ENCODE data around the gene FBXL14. TPM values are rescaled to one million over a fixed set of nuclear protein-coding genes. Genes with fewer than 3 reads are reported as not detected.

FBXL14 gene
- total and polyA plus RNA-seq, 7 donors, result 2.9 to 13.8 (median 5.2) TPM

DNA sequence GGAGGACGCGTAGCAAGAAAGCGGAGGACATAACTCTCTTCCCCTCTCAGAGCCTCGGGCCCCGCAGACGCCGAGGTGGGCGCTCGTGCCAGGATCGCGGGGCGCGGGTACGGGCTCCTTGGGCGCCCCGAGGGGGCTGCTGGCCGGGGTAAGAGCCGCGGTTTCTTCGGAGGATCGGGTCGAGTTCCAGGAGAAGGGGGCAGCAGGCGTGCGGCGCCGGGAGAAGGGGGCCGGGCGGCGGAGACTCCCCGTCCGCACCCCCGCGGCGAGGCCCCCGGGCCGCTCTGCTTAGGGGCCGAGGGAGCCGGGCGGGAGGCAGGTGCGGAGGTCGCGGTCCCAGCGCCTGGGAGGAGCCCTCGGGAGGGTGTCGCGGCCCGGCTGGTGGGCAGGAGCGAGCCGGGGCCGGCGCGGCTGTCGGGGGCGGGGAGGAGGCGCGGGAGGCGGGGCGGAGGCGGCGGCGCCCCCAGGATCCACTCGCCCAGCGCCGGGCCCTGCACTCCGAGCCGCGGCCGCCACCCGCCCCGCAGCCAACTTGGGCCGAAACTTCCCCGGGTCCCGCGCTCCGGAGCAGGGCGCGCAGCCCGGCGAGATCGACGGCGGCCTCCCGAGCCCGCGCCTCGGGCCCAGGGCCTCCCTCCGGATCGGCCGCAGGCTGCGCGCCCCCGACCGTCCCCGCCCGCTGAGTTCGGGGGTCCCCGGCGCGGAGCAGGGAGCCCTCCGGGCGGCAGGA is 64.4 kb downstream of the FBXL14 start:
- Histone ChIP-seq H3K36me3 (ENCODE audit: insufficient read depth in 1 of 2, low read depth in 1 of 2) (no peaks in the 10 kb centered on the region), H3K9me3 (no peaks in the 10 kb centered on the region), H3K4me1 (peaks cover 9% of the 10 kb centered on the region), H3K4me3 (peak overlapping the region; percentile 66), H3K27ac (no peak overlapping the region), H3K27me3 (ENCODE audit: insufficient read depth in 3 of 3, low read length in 2 of 3) (peaks cover 0 to 68% (median 28%) of the 10 kb centered on the region in 3 donors)
- 4 to 8% (median 7%) methylated on average over 37 to 100 of the region's 101 CpGs for WGBS, 3 donors
- peak in 1 of 2 donors; percentile 22 for DNase-seq
- peak in 3 of 4 donors; percentile 25 to 34 (median 33) for ATAC-seq
- intact Hi-C loops (cut with DNase I), result loop anchor here in 1 of 2 donors (5.0 kb wide), 1 partner anchor 63 kb away; no protein-coding TSS in a partner anchor
- TF ChIP-seq CTCF (IDR thresholded peaks at IDR 0.05), result no peak

DNA sequence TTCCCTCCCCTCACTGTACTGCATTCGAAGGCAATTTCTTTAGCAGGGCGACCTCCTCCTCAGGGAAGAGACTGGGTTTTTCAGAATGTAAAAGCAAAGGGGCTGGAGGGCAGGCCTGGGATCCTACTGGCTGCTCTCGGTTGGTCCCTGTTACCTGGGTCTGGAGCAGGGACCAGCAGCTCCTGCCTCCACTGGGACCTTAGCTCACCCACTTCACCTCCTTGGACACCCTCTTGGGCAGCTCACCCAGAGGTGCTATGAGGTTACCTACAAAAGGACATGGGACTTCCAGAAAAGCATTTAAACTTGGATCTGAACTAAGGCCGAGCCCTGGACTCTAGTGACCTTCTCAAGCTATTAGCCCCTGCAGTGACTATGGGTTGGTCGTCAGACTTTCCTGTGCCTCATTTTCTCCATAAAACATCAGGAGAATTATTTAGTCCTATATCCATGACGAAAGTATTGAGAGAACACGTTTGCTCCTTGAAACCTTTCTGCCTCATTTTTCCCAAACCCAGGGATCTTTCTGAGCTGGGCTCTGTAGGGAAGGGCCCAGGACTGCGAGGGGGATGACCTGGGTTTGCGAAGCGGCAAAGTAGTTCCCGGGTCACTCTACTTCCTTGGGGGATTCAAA is 65.0 kb downstream of the FBXL14 start:
- no peaks in the 10 kb centered on the region for H3K9me3 ChIP-seq
- H3K27ac ChIP-seq, result no peak overlapping the region
- H3K27me3 ChIP-seq (ENCODE audit: insufficient read depth in 3 of 3, low read length in 2 of 3), result peaks cover 0 to 67% (median 28%) of the 10 kb centered on the region in 3 donors
- ATAC-seq (no peak), DNase-seq (no peak)
- H3K4me1 ChIP-seq, result peaks cover 9% of the 10 kb centered on the region
- no peak for TF ChIP-seq CTCF (IDR thresholded peaks at IDR 0.05)
- intact Hi-C loops (cut with DNase I), result loop anchor here in 1 of 2 donors (5.0 kb wide), 1 partner anchor 62 kb away; no protein-coding TSS in a partner anchor
- 72 to 76% (median 74%) methylated on average over 11 of the region's 11 CpGs for WGBS, 3 donors
- H3K36me3 ChIP-seq (ENCODE audit: insufficient read depth in 1 of 2, low read depth in 1 of 2), result no peaks in the 10 kb centered on the region
- peak overlapping the region; percentile 66 for H3K4me3 ChIP-seq

DNA sequence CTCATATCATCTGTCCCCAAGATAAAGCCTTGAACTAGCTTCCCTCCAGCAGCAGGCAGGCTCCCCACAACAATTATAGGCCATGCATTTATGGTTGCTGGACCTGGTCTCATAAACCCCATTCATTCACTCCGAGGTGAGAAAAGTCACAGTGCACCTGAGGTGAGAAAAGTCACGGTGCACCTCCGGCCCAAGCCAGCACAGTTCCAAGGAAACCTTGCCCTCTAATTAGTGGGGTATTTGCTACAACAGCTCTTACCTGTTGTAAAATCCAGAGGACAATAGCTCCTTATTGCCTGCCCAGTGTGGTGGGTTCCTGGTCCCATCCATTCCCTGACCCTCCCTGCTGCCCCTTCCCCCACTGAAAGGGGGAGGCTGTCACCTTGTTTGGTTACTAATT is 65.6 kb downstream of the FBXL14 start:
- Histone ChIP-seq H3K9me3 (no peaks in the 10 kb centered on the region), H3K27ac (no peak overlapping the region), H3K4me1 (peaks cover 9% of the 10 kb centered on the region), H3K27me3 (ENCODE audit: insufficient read depth in 3 of 3, low read length in 2 of 3) (peaks cover 0 to 70% (median 26%) of the 10 kb centered on the region in 3 donors), H3K36me3 (ENCODE audit: insufficient read depth in 1 of 2, low read depth in 1 of 2) (no peaks in the 10 kb centered on the region), H3K4me3 (no peak overlapping the region)
- intact Hi-C loops (cut with DNase I), result loop anchor here in 1 of 2 donors (5.0 kb wide), 1 partner anchor 61 kb away; no protein-coding TSS in a partner anchor
- TF ChIP-seq CTCF (IDR thresholded peaks at IDR 0.05), result no peak
- no peak for ATAC-seq
- no peak for DNase-seq
- 94 to 98% (median 94%) methylated on average over 3 of the region's 3 CpGs for WGBS, 3 donors

GRCh38 chr12:1527789-1528188 is 66.6 kb downstream of the FBXL14 start:
- Histone ChIP-seq H3K4me1 (peaks cover 9% of the 10 kb centered on the region), H3K9me3 (no peaks in the 10 kb centered on the region), H3K27me3 (ENCODE audit: insufficient read depth in 3 of 3, low read length in 2 of 3) (peaks cover 0 to 69% (median 26%) of the 10 kb centered on the region in 3 donors), H3K36me3 (ENCODE audit: insufficient read depth in 1 of 2, low read depth in 1 of 2) (no peaks in the 10 kb centered on the region), H3K4me3 (no peak overlapping the region), H3K27ac (no peak overlapping the region)
- no peak for DNase-seq
- intact Hi-C loops (cut with DNase I), result loop anchor here in 1 of 2 donors (5.0 kb wide), 1 partner anchor 60 kb away; no protein-coding TSS in a partner anchor
- no peak for TF ChIP-seq CTCF (IDR thresholded peaks at IDR 0.05)
- no peak for ATAC-seq
- WGBS, 3 donors, result 62 to 70% (median 65%) methylated on average over 4 of the region's 4 CpGs

Measured in psoas muscle (tissue), 8 donors.